Erythroblast (primary cell): Measurements from ENCODE around the gene MTMR3.
"Not testable (repeated sequence)": the region's sequence is repeated elsewhere in the genome, so short reads cannot be mapped to it uniquely, and the experiment has no call there.

Experiments
- DNase-seq, 2 experiments: peaks; one replicate each; lab custom pipeline; 2025; lab: John Stamatoyannopoulos, UW
- GATA1 ChIP-seq: IDR thresholded peaks from 2 replicates; pipeline ENCODE4 v1.6.1; 2011; ENCODE audit warnings: low read depth, mild to moderate bottlenecking, control low read depth, low read length, moderate library complexity
- POLR2A ChIP-seq: IDR thresholded peaks from 2 replicates; pipeline ENCODE4 v1.6.1; 2011; ENCODE audit warnings: mild to moderate bottlenecking, low read length

The MTMR3 gene

DNA sequence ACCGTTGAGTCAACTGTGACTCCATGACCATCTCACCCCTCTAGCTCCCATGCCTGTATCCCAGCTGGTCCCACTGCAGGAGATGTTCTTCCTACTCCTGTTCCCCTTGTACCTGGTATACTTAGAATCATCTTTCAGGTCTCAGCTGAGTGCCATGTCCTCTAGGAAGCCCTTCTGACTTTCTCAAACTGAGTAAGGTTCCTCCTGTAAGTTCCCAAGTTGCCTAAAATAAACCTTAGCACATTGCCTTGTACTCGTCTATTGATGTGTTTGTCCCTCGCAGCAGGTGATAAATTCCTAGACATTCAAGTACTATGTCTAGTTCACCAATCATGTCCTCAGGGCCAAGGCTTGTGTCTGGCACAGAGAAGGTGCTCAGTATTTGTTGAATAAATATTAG lies 26.5 kb upstream of the MTMR3 start:
- no peak for TF ChIP-seq GATA1
- TF ChIP-seq POLR2A = no peak
- DNase-seq = no peak

DNA sequence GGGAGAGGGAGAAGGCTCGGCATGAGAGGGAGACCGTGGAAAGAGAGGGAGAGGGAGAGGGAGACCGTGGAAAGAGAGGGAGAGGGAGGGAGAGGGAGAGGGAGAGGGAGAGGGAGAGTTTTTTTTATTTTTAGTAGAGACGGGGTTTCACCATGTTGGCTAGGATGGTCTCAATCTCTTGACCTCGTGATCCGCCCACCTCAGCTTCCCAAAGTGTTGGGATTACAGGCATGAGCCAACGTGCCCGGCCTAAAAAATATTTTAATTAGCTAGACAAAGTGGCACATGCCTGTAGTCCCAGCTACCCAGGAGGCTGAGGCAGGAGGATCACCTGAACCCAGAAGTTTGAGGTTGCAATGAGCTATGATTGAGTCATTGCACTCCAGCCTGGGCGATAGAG lies 23.9 kb upstream of the MTMR3 start:
- DNase-seq = not testable (repeated sequence)

DNA sequence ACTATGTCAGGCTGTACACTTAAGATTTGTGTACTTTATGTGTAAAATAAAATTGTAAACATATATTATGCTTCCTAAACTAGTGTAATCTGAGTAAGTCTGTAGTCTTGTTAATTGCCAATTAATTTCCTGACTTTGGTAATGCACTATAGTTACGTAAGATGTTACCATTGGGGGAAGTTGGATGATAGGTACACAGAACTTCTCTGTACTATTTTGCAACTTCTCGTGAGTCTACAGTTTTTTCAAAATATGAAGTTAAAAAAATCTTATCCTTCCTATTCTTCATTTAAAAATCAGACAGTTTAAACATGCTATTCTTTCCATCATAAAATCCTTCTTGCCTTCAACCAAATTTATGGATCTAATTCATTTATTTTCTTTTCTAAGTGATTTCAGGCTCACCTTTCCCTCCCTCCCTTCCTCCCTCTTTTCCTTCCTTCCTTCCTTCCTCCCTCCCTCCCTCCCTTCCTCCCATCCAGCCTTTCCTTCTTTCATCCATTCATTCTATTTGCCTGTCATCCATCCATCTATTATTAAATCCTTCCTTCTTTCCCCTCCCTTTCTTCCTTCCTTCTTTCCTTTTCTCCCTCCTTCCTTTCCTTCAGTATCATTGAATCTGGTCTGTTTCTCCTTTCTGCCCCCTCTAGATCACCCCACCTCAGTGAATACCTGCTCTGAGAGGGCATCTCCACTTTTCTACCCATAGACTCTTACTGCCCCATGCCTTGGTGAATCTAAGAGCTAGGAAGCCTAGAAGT lies 22.8 kb upstream of the MTMR3 start:
- no peak for DNase-seq
- TF ChIP-seq GATA1 (no peak), POLR2A (no peak)

- TF ChIP-seq POLR2A (no peak), GATA1 (no peak)
- DNase-seq = no peak
Observed at GRCh38 chr22:29861672-29862297, 21.2 kb upstream of the MTMR3 start.

- DNase-seq = not testable (repeated sequence)
Observed at GRCh38 chr22:29865572-29865971, 17.4 kb upstream of the MTMR3 start.

GRCh38 chr22:29867260-29867659 lies 15.7 kb upstream of the MTMR3 start:
- DNase-seq = no peak
- TF ChIP-seq GATA1 (no peak), POLR2A (no peak)

DNA sequence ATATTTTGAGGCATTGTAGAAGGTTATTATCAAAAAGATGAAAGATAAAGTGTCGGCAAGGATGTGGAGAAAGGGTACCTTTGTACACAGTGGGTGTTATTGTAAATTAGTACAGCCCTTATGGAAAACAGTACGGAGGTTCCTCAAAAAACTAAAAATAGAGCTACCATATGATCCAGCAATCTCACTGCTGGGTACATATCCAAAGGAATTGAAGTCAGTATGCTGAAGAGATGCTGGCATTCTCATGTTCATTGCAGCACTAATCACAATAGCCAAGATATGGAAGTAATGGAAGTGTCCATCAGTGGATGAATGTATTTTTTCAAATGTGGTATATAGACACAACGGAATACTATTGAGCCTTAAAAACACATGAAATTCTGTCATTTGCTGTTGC lies 15.1 kb upstream of the MTMR3 start:
- no peak for TF ChIP-seq POLR2A
- TF ChIP-seq GATA1 = no peak
- DNase-seq = no peak

GRCh38 chr22:29870574-29870973 lies 12.4 kb upstream of the MTMR3 start:
- DNase-seq = no peak

DNA sequence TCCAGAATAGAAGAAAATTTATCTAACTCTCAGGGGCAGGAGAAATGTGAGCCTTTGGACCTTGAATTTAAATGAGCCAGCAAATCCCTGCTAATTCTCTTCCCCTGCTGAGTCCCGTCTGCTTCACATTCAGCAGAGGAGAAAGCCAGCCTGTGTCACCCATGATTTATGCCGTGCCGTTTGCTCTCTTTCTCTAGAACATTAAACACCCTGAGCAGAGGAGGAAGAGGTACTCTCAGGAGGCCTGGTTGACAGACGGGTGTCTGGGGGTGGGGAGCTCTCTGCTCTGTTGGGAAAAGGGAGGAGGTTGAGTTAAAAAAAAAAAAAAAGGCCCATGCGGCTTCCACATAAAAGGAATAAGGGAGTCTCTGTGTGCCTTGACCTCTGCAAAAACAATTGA lies 11.3 kb upstream of the MTMR3 start:
- TF ChIP-seq GATA1 = no peak
- TF ChIP-seq POLR2A = no peak
- no peak for DNase-seq

More at GRCh38 chr22:29870574-29870973, 12.4 kb upstream of the MTMR3 start:
- TF ChIP-seq POLR2A (no peak), GATA1 (no peak)

- no peak for DNase-seq
- TF ChIP-seq GATA1 = no peak
- no peak for TF ChIP-seq POLR2A
Observed at GRCh38 chr22:29872144-29872893, 10.7 kb upstream of the MTMR3 start.

GRCh38 chr22:29872989-29873388 lies 10.0 kb upstream of the MTMR3 start:
- DNase-seq = no peak
- no peak for TF ChIP-seq GATA1
- no peak for TF ChIP-seq POLR2A

- TF ChIP-seq POLR2A = no peak
- TF ChIP-seq GATA1 = no peak
- DNase-seq = peak in 1 of 2 experiments; percentile 25
Observed at GRCh38 chr22:29873943-29874342, 9.0 kb upstream of the MTMR3 start.

GRCh38 chr22:29877620-29878019 lies 5.4 kb upstream of the MTMR3 start:
- TF ChIP-seq GATA1 (no peak), POLR2A (no peak)
- DNase-seq = no peak

- no peak for TF ChIP-seq POLR2A
- TF ChIP-seq GATA1 = no peak
- DNase-seq = peak; percentile 29 to 41
Observed at GRCh38 chr22:29879753-29880152, 3.2 kb upstream of the MTMR3 start.

DNA sequence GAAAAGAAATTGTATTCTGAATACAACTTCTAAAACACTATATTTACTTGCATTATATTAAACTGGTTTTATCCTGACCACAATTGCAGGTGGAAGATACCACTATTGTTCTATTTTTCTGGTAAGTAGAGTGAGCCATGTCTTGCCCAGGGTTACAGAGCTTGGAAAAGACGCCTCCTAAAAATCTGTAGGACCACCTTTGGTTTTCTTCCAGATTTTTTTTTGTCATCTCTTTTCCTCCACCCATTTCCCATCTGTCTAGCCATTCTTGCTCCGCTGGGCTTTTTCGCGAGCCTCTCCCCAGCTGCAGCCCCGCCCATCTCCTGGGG lies 294 bp upstream of the MTMR3 start:
- TF ChIP-seq GATA1 (no peak), POLR2A (no peak)

More for the DNA sequence above, 294 bp upstream of the MTMR3 start:
- no peak for DNase-seq
